A549 (cell line): ENCODE results near the gene ENOPH1. TPM values are rescaled to one million over a fixed set of nuclear protein-coding genes. Genes with fewer than 3 reads are reported as not detected.
A peak's percentile ranks its signal among the peaks of the same experiment; 100 is the strongest.
"Not testable (repeated sequence)": the region's sequence is repeated elsewhere in the genome, so short reads cannot be mapped to it uniquely, and the experiment has no call there.

Experiments used
- ATAC-seq, 2 experiments: fragments of 200-7000 bp in 1 of 2; fragments of >200 bp in 1 of 2; cut with Nextera tagmentation in 1 of 2; cut with Tn5 transposase in 1 of 2; 3 replicates each; pipeline versions ENCODE4 v1.8.0 to v1.9.1; 2018 to 2020; ENCODE audit warnings: mild to moderate bottlenecking in 1 of 2, moderate library complexity in 1 of 2
- CTCF ChIA-PET: fragments of 300-600 bp; sonication (Branson Sonifier 250); formaldehyde crosslinking; extraction: SDS; loops from one replicate; lab custom pipeline; 2021; ENCODE audit warnings: antibody characterized with exemption, inconsistent platforms; lab: Yijun Ruan, JAX
- POLR2A ChIA-PET: fragments of 350-600 bp; formaldehyde crosslinking; extraction: SDS; loops from one replicate; lab custom pipeline; 2021; ENCODE audit warnings: antibody characterized with exemption, inconsistent platforms; lab: Yijun Ruan, JAX
- DNase-seq, 2 experiments: peaks; one replicate each; pipeline versions ENCODE4 v3.0.0 to v3.0.0-alpha.2; 2011 to 2016; ENCODE audit warnings: low read depth in 1 of 2, low spot score in 1 of 2
- FAIRE-seq: peaks from 2 replicates; lab custom pipeline; 2011; peaks lifted over from hg19 to GRCh38; lab: Jason Lieb, UNC
- H3K27ac ChIP-seq, 2 experiments: fragments of >200 bp; sonication (Bioruptor Twin); formaldehyde crosslinking; 3 replicates each; pipeline ENCODE4 v1.5.1; 2016 to 2017
- H3K4me1 ChIP-seq: fragments of >200 bp; sonication (Bioruptor Twin); formaldehyde crosslinking; 3 replicates; pipeline ENCODE4 v1.6.1; 2016
- H3K4me2 ChIP-seq: fragments of >200 bp; sonication (Bioruptor Twin); formaldehyde crosslinking; 3 replicates; pipeline ENCODE4 v1.6.1; 2016
- H3K4me3 ChIP-seq: fragments of >200 bp; sonication (Bioruptor Twin); formaldehyde crosslinking; 3 replicates; pipeline ENCODE4 v1.5.1; 2016
- H3K9me3 ChIP-seq: fragments of >200 bp; sonication (Bioruptor Twin); formaldehyde crosslinking; 3 replicates; pipeline ENCODE4 v1.6.1; 2016
- ATOH8 ChIP-seq: fragments of 250-450 bp; sonication (Bioruptor Pico); IDR thresholded peaks from 2 replicates; pipeline ENCODE4 v1.5.0; 2020; ENCODE audit warnings: low read depth, mild to moderate bottlenecking, moderate library complexity
- BCL3 ChIP-seq: fragments of >200 bp; sonication (Bioruptor Twin); formaldehyde crosslinking; IDR thresholded peaks from 3 replicates; pipeline ENCODE4 v1.6.1; 2016
- CEBPB ChIP-seq, 2 experiments: fragments of >200 bp in 1 of 2; sonication (Bioruptor Twin) in 1 of 2; formaldehyde crosslinking in 1 of 2; IDR thresholded peaks; 2 replicates each; pipeline ENCODE4 v1.6.1; 2012 to 2016
- CHD4 ChIP-seq: fragments of 200-600 bp; sonication (generic); IDR thresholded peaks from 2 replicates; pipeline ENCODE4 v1.6.1; 2016; ENCODE audit warnings: antibody characterized with exemption, mild to moderate bottlenecking, borderline replicate concordance
- E2F6 ChIP-seq: IDR thresholded peaks from 2 replicates; pipeline ENCODE4 v1.6.1; 2012; ENCODE audit warnings: low read depth, borderline replicate concordance
- EHMT2 ChIP-seq: fragments of 200-600 bp; sonication (generic); IDR thresholded peaks from 2 replicates; pipeline ENCODE4 v1.6.1; 2016; ENCODE audit warnings: antibody characterized with exemption, low read depth, mild to moderate bottlenecking, moderate library complexity
- EP300 ChIP-seq, 2 experiments: fragments of >200 bp; sonication (Bioruptor Twin); formaldehyde crosslinking; IDR thresholded peaks; 2 replicates in 1 of 2; 3 replicates in 1 of 2; pipeline ENCODE4 v1.6.1; 2016 to 2017
- FOSL2 ChIP-seq, 2 experiments: fragments of 450-650 bp in 1 of 2; fragments of >200 bp in 1 of 2; sonication (Bioruptor Twin) in 1 of 2; formaldehyde crosslinking; IDR thresholded peaks; 2 replicates each; pipeline versions ENCODE4 v1.5.0 to v1.6.1; 2016 to 2020; ENCODE audit warnings: mild to moderate bottlenecking in 1 of 2, moderate library complexity in 1 of 2
- HEYL ChIP-seq: fragments of 250-450 bp; sonication (Bioruptor Pico); IDR thresholded peaks from 2 replicates; pipeline ENCODE4 v1.8.0; 2021; ENCODE audit warnings: mild to moderate bottlenecking, moderate library complexity
- HMGXB4 ChIP-seq: fragments of 250-450 bp; sonication (Bioruptor Pico); IDR thresholded peaks from 2 replicates; pipeline ENCODE4 v1.5.0; 2021; ENCODE audit warnings: mild to moderate bottlenecking, moderate library complexity, borderline replicate concordance
- HOXB13 ChIP-seq: fragments of 250-450 bp; sonication (Bioruptor Pico); IDR thresholded peaks from 2 replicates; pipeline ENCODE4 v1.5.0; 2020; ENCODE audit warnings: low read depth, mild to moderate bottlenecking, moderate library complexity
- JUNB ChIP-seq: fragments of >200 bp; sonication (Bioruptor Twin); formaldehyde crosslinking; IDR thresholded peaks from 2 replicates; pipeline ENCODE4 v1.6.1; 2016
- KDM1A ChIP-seq: fragments of 200-600 bp; sonication (generic); IDR thresholded peaks from 2 replicates; pipeline ENCODE4 v1.6.1; 2016; ENCODE audit warnings: low read depth, mild to moderate bottlenecking
- MAFK ChIP-seq: fragments of 450-650 bp; IDR thresholded peaks from 2 replicates; pipeline ENCODE4 v1.6.1; 2014; ENCODE audit not compliant: partially characterized antibody
- NFE2L2 ChIP-seq: fragments of 150-350 bp; conservative IDR thresholded peaks from 2 replicates; pipeline ENCODE4 v1.6.1; 2014; ENCODE audit warnings: low read length
- POLR2A ChIP-seq: IDR thresholded peaks from 2 replicates; pipeline ENCODE4 v1.6.1; 2012; ENCODE audit warnings: mild to moderate bottlenecking, low read length
- POLR2AphosphoS2 ChIP-seq: conservative IDR thresholded peaks from 2 replicates; pipeline ENCODE4 v1.6.1; 2012; ENCODE audit warnings: low read length, improper control_type of control experiment, inconsistent platforms
- RARB ChIP-seq: fragments of 250-450 bp; sonication (Bioruptor Pico); IDR thresholded peaks from 2 replicates; pipeline ENCODE4 v1.8.0; 2021; ENCODE audit warnings: mild to moderate bottlenecking, moderate library complexity
- RCOR1 ChIP-seq: fragments of 150-350 bp; IDR thresholded peaks from 2 replicates; pipeline ENCODE4 v1.6.1; 2014; ENCODE audit warnings: antibody characterized with exemption, low read length, low read depth
- RNF2 ChIP-seq: fragments of 200-600 bp; sonication (generic); IDR thresholded peaks from 2 replicates; pipeline ENCODE4 v1.6.1; 2016; ENCODE audit warnings: low read depth, mild to moderate bottlenecking, antibody characterized with exemption, moderate library complexity, borderline replicate concordance
- SMC3 ChIP-seq: fragments of >200 bp; sonication (Bioruptor Twin); formaldehyde crosslinking; IDR thresholded peaks from 3 replicates; pipeline ENCODE4 v1.6.1; 2018; ENCODE audit warnings: inconsistent platforms
- SREBF2 ChIP-seq: fragments of 450-650 bp; IDR thresholded peaks from 2 replicates; pipeline ENCODE4 v1.6.1; 2014; ENCODE audit warnings: mild to moderate bottlenecking, moderate library complexity
- TP53 ChIP-seq: fragments of 250-450 bp; sonication (Bioruptor Pico); IDR thresholded peaks from 2 replicates; pipeline ENCODE4 v1.5.0; 2021; ENCODE audit warnings: mild to moderate bottlenecking, moderate library complexity
- ZC3H11A ChIP-seq: fragments of 450-650 bp; IDR thresholded peaks from 2 replicates; pipeline ENCODE4 v1.6.1; 2014; ENCODE audit warnings: antibody characterized with exemption, mild to moderate bottlenecking
- ZFP36 ChIP-seq: fragments of 450-650 bp; IDR thresholded peaks from 2 replicates; pipeline ENCODE4 v1.6.1; 2014; ENCODE audit warnings: borderline replicate concordance; ENCODE audit not compliant: partially characterized antibody
- ZSCAN20 ChIP-seq: fragments of 250-450 bp; sonication (Bioruptor Pico); IDR thresholded peaks from 2 replicates; pipeline ENCODE4 v1.8.0; 2022; ENCODE audit warnings: mild to moderate bottlenecking, moderate library complexity
- WGBS: methylation state at CpG from one replicate; pipeline ENCODE4 v1.1.6; 2017; ENCODE audit errors: missing lambda C conversion rate; 5-methylcytosine and 5-hydroxymethylcytosine counted together
- polyA plus RNA-seq, 4 experiments: library from polyadenylated mRNA; depleted of rRNA in 3 of 4; stranded (reverse); fragments of >200 nt; fragmentation: RNase III in 1 of 4; extraction: RNeasy Plus Mini Kit Qiagen cat#74134 plus additional on column Dnase treatment in 1 of 4; gene quantifications; 2 replicates in 3 of 4; 3 replicates in 1 of 4; pipeline ENCODE4 v1.2.3, GENCODE V29; 2011 to 2017
- TF ChIP-seq, protein P1 (sequence below): fragments of 150-350 bp; IDR thresholded peaks from 2 replicates; pipeline ENCODE4 v1.6.1; 2014; ENCODE audit warnings: low read depth, mild to moderate bottlenecking, low read length

Gene ENOPH1
- polyA plus RNA-seq, 2 of the 4 experiments (the other 2 are of a cell fraction) = 22.3 to 43.5 TPM

GRCh38 chr4:82390061-82390460 is 40.3 kb upstream of the ENOPH1 start:
- 92% methylated on average over 9 of the region's 9 CpGs for WGBS
- TF ChIP-seq ZC3H11A = 0 out of 2 replicates have a peak, but pooled peaks have one; percentile 6
- TF ChIP-seq, all 56 proteins: peak for 1; not testable (repeated sequence) for 55
- CTCF ChIA-PET = interaction anchor here (1.0 kb wide), 1 partner anchor 11 kb away, joined by 3 read pairs; no protein-coding TSS in a partner anchor

DNA sequence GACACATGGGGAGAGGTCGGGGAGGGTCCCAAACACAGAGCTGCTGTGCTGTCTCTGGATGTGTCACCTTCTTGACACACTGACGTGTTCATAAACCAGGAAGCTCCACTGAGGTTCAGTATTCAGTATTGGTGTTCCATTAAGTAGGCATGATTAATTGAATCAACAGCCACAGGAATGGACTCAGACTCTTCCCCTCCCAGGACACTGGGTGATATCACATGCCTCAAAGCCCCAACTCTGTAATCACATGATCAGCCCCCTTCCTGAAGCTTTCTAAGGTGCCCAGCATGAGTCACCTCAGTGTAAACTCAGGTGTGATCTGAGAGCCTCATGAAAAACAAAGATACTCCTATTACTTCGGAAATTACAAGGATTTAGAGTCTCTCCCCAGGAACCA is 35.5 kb upstream of the ENOPH1 start:
- H3K9me3 ChIP-seq = no peaks in the 10 kb centered on the region
- TF ChIP-seq CEBPB (IDR thresholded peaks at IDR 0.05) = no peak
- TF ChIP-seq MAFK = no peak
- TF ChIP-seq RARB (CRISPR knock-in tag) = no peak
- TF ChIP-seq SMC3 = no peak
- no peak for TF ChIP-seq HMGXB4 (CRISPR knock-in tag)
- TF ChIP-seq JUNB = no peak
- TF ChIP-seq ATOH8 = no peak
- TF ChIP-seq HOXB13 (CRISPR knock-in tag) = no peak
- TF ChIP-seq BCL3 = no peak
- no peak for TF ChIP-seq HEYL
- no peak for TF ChIP-seq POLR2A
- no peak for TF ChIP-seq POLR2AphosphoS2
- TF ChIP-seq ZSCAN20 (CRISPR knock-in tag) = no peak
- H3K4me3 ChIP-seq = no peak overlapping the region
- ChIA-PET POLR2A (interaction anchor here (1.3 kb wide), 1 partner anchor 34 kb away, joined by 3 read pairs; no protein-coding TSS in a partner anchor), CTCF (no interaction called here)
- no peaks in the 10 kb centered on the region for H3K4me1 ChIP-seq
- DNase-seq (no peak), FAIRE-seq (no peak), ATAC-seq (no peak)
- no peak overlapping the region for H3K4me2 ChIP-seq
- WGBS = 58% methylated on average over 3 of the region's 3 CpGs
- H3K27ac ChIP-seq = no peak overlapping the region

More at GRCh38 chr4:82390061-82390460, 40.3 kb upstream of the ENOPH1 start:
- ATAC-seq, H3K27ac ChIP-seq, FAIRE-seq, H3K9me3 ChIP-seq, H3K4me1 ChIP-seq, H3K4me3 ChIP-seq, DNase-seq, H3K4me2 ChIP-seq, POLR2A ChIA-PET: not testable (repeated sequence)

- no peaks in the 10 kb centered on the region for H3K9me3 ChIP-seq
- ChIA-PET POLR2A (interaction anchor here (0.7 kb wide), 1 partner anchor 26 kb away, joined by 7 read pairs; no protein-coding TSS in a partner anchor), CTCF (interaction anchor here (0.7 to 2.4 kb wide), 3 partner anchors 10 to 37 kb away, joined by 3 to 6 read pairs (median 3); no protein-coding TSS in a partner anchor)
- H3K27ac ChIP-seq = no peak overlapping the region
- no peak for FAIRE-seq
- no peak overlapping the region for H3K4me3 ChIP-seq
- TF ChIP-seq HOXB13 (CRISPR knock-in tag) = no peak
- TF ChIP-seq JUNB = no peak
- no peak for TF ChIP-seq RNF2
- TF ChIP-seq CHD4 = no peak
- no peak for TF ChIP-seq EP300 (IDR thresholded peaks at IDR 0.05)
- no peak for TF ChIP-seq KDM1A
- TF ChIP-seq ZC3H11A = no peak
- TF ChIP-seq TP53 = no peak
- TF ChIP-seq RCOR1 = no peak
- TF ChIP-seq, protein P1, sequence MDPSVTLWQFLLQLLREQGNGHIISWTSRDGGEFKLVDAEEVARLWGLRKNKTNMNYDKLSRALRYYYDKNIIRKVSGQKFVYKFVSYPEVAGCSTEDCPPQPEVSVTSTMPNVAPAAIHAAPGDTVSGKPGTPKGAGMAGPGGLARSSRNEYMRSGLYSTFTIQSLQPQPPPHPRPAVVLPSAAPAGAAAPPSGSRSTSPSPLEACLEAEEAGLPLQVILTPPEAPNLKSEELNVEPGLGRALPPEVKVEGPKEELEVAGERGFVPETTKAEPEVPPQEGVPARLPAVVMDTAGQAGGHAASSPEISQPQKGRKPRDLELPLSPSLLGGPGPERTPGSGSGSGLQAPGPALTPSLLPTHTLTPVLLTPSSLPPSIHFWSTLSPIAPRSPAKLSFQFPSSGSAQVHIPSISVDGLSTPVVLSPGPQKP = no peak
- no peak for TF ChIP-seq FOSL2 (IDR thresholded peaks at IDR 0.05)
- TF ChIP-seq FOSL2 (CRISPR knock-in tag; IDR thresholded peaks at IDR 0.05) = no peak
- no peak for TF ChIP-seq E2F6
- no peak for TF ChIP-seq NFE2L2
- TF ChIP-seq POLR2AphosphoS2 = no peak
- TF ChIP-seq POLR2A = no peak
- TF ChIP-seq SREBF2 = no peak
- no peak for TF ChIP-seq ZFP36
- no peak for TF ChIP-seq EHMT2
- no peak for DNase-seq
- ATAC-seq = no peak
- 86% methylated on average over 3 of the region's 3 CpGs for WGBS
- H3K4me2 ChIP-seq = no peak overlapping the region
- H3K4me1 ChIP-seq = no peaks in the 10 kb centered on the region
Measured at GRCh38 chr4:82397527-82397926, 32.9 kb upstream of the ENOPH1 start.
